Parathyroid adenoma (tissue), 2 donors: ENCODE results near the gene GIMAP4.

Experiments
- H2AFZ ChIP-seq: fragments of 300-600 bp; sonication (generic); one replicate; pipeline ENCODE4 v1.7.0; 2017; ENCODE audit warnings: antibody characterized with exemption, mild to moderate bottlenecking
- H3K27ac ChIP-seq: fragments of 300-600 bp; sonication (generic); one replicate; pipeline ENCODE4 v1.7.0; 2017
- H3K27me3 ChIP-seq: fragments of 300-600 bp; sonication (generic); one replicate; pipeline ENCODE4 v1.7.0; 2017; ENCODE audit warnings: low read length; ENCODE audit not compliant: control insufficient read depth, insufficient read depth
- H3K36me3 ChIP-seq: fragments of 300-600 bp; sonication (generic); one replicate; pipeline ENCODE4 v1.7.0; 2017; ENCODE audit warnings: low read length; ENCODE audit not compliant: control insufficient read depth, insufficient read depth
- H3K4me1 ChIP-seq: fragments of 300-600 bp; sonication (generic); one replicate; pipeline ENCODE4 v1.7.0; 2017; ENCODE audit warnings: control low read depth
- H3K4me2 ChIP-seq: fragments of 300-600 bp; sonication (generic); one replicate; pipeline ENCODE4 v1.7.0; 2017; ENCODE audit warnings: low read length
- H3K4me3 ChIP-seq: fragments of 300-600 bp; sonication (generic); one replicate; pipeline ENCODE4 v1.7.0; 2017; ENCODE audit warnings: low read depth, low read length
- H3K79me2 ChIP-seq: fragments of 300-600 bp; sonication (generic); one replicate; pipeline ENCODE4 v1.7.0; 2017; ENCODE audit warnings: control low read depth
- H3K9ac ChIP-seq: fragments of 300-600 bp; sonication (generic); one replicate; pipeline ENCODE4 v1.7.0; 2017; ENCODE audit warnings: mild to moderate bottlenecking
- H3K9me3 ChIP-seq: fragments of 300-600 bp; sonication (generic); one replicate; pipeline ENCODE4 v1.7.0; 2017; ENCODE audit warnings: low read length; ENCODE audit not compliant: control insufficient read depth
- TF ChIP-seq, protein P1 (sequence below): fragments of 300-600 bp; sonication (generic); IDR thresholded peaks from one replicate; pipeline ENCODE4 v1.7.0; 2017; ENCODE audit warnings: antibody characterized with exemption, mild to moderate bottlenecking
- donor health status: primary hyperparathyroidism.

Gene GIMAP4

DNA sequence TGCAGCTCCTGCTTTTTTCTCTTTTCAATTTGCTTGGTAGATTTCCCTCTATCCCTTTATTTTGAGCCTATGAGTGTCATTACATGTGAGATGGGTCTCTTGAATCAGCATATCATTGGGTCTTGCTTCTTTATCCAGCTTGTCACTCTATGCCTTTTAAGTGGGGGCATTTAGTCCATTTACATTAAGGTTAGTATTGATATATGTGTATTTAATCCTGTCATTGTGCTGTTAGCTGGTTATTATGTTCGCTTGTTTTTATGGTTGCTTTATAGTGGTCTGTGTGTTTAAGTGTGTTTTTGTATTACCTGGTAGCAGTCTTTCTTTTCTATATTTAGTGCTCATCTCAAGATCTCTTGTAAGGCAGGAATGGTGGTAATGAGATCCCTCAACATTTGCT is 35.5 kb upstream of the GIMAP4 start:
- H3K9ac ChIP-seq, result no peak overlapping the region
- no peak overlapping the region for H2AFZ ChIP-seq
- H3K36me3 ChIP-seq, result no peaks in the 10 kb centered on the region
- no peak overlapping the region for H3K27ac ChIP-seq
- TF ChIP-seq, protein P1, sequence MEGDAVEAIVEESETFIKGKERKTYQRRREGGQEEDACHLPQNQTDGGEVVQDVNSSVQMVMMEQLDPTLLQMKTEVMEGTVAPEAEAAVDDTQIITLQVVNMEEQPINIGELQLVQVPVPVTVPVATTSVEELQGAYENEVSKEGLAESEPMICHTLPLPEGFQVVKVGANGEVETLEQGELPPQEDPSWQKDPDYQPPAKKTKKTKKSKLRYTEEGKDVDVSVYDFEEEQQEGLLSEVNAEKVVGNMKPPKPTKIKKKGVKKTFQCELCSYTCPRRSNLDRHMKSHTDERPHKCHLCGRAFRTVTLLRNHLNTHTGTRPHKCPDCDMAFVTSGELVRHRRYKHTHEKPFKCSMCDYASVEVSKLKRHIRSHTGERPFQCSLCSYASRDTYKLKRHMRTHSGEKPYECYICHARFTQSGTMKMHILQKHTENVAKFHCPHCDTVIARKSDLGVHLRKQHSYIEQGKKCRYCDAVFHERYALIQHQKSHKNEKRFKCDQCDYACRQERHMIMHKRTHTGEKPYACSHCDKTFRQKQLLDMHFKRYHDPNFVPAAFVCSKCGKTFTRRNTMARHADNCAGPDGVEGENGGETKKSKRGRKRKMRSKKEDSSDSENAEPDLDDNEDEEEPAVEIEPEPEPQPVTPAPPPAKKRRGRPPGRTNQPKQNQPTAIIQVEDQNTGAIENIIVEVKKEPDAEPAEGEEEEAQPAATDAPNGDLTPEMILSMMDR, result no peak
- H3K27me3 ChIP-seq, result no peaks in the 10 kb centered on the region
- H3K4me1 ChIP-seq, result no peaks in the 10 kb centered on the region
- H3K79me2 ChIP-seq, result no peaks in the 10 kb centered on the region
- H3K4me2 ChIP-seq, result no peak overlapping the region
- H3K9me3 ChIP-seq, result peaks cover 2% of the 10 kb centered on the region
- H3K4me3 ChIP-seq, result no peak overlapping the region

DNA sequence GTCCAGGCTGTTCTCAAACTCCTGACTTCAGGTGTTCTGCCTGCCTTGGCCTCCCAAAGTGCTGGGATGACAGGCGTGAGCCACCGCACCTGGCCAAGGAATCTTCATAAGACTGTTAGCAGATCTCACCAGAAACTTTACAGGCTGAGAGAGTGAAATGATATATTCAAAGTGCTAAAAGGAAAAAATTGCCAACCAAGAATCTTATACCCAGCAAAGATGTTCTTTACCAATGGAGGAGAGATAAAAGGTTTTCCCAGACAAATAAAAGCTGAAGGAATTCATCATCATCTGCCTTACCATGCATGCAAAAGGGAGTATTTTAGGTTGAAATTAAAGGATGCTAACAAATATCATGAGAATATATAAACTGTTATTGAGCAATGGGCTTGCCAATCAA is 28.9 kb upstream of the GIMAP4 start:
- TF ChIP-seq, protein P1, result no peak
- H2AFZ ChIP-seq, result no peak overlapping the region
- no peak overlapping the region for H3K9ac ChIP-seq
- no peak overlapping the region for H3K4me3 ChIP-seq
- H3K27me3 ChIP-seq, result no peaks in the 10 kb centered on the region
- no peak overlapping the region for H3K27ac ChIP-seq
- no peaks in the 10 kb centered on the region for H3K79me2 ChIP-seq
- no peaks in the 10 kb centered on the region for H3K36me3 ChIP-seq
- H3K4me2 ChIP-seq, result no peak overlapping the region
- H3K4me1 ChIP-seq, result no peaks in the 10 kb centered on the region
- H3K9me3 ChIP-seq, result no peaks in the 10 kb centered on the region

DNA sequence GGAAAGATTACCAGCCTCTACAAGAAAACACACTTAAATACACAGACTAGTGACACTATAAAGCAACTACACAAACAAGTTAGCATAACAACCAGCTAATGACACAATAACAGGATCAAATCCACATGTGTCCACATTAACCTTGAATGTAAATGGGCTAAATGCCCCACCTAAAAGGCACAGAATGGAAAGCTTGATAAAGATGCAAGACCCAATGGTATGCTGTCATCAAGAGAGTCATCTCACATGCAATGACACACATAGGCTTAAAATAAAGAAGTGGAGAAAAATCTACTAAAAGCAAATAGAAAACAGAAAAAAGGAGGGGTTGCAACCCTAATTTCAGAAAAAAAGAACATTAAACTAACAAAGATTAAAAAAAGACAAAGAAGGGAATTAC is 14.0 kb upstream of the GIMAP4 start:
- H3K4me2 ChIP-seq, result no peak overlapping the region
- no peaks in the 10 kb centered on the region for H3K4me1 ChIP-seq
- no peak overlapping the region for H3K27ac ChIP-seq
- TF ChIP-seq, protein P1, result no peak
- H3K79me2 ChIP-seq, result no peaks in the 10 kb centered on the region
- no peaks in the 10 kb centered on the region for H3K9me3 ChIP-seq
- H3K4me3 ChIP-seq, result no peak overlapping the region
- H3K36me3 ChIP-seq, result no peaks in the 10 kb centered on the region
- H2AFZ ChIP-seq, result no peak overlapping the region
- no peaks in the 10 kb centered on the region for H3K27me3 ChIP-seq
- H3K9ac ChIP-seq, result no peak overlapping the region

DNA sequence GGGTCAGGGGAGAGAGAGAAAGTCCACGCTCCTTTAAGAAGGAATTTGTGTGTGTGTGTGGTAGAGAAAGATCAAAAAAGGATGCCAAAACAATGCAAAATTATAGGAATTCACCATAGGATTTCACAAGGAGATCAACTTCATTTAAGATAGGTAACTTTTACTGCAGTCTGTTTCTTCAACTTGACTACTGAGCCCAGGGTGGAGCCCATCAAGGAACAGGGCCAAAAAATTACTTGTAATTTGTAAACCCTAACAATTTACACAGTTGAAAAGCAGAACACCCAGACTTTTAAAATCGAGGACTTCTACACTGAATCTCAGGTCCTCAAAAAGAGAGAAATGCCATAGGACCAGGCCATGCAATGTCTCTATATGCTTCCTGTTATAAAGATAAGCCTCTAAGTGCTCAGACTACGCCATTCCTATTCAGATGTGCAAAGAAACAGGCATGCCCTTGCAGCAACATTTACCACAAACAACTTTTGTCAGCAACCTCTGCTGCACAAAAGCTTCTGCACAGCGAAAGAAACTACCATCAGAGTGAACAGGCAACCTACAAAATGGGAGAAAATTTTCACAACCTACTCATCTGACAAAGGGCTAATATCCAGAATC is 10.6 kb upstream of the GIMAP4 start:
- Histone ChIP-seq H3K27ac (no peak overlapping the region), H3K27me3 (no peaks in the 10 kb centered on the region), H2AFZ (no peak overlapping the region), H3K4me3 (no peak overlapping the region), H3K4me2 (no peak overlapping the region), H3K4me1 (no peaks in the 10 kb centered on the region), H3K79me2 (no peaks in the 10 kb centered on the region), H3K36me3 (no peaks in the 10 kb centered on the region), H3K9me3 (no peaks in the 10 kb centered on the region), H3K9ac (no peak overlapping the region)
- TF ChIP-seq, protein P1, result no peak

DNA sequence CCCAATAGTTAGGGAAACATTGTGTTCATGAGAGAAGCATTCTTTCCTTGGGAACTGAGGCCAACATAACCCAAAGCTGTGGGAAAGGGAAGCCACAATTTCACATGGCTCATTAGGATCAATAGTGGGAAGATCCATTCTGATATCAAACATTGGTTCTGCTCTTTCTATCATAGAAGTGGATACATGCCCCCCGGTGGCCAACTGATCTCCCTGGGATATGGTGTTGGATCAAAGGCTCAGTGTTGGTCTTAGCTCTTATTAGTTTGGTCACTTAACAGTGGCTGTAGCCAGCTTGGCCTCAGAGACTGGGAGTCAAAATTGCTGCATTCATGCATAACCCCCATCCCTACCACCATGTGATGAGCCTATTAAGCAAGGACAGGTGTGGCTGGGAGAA is 6.7 kb upstream of the GIMAP4 start:
- Histone ChIP-seq H3K9me3 (no peaks in the 10 kb centered on the region), H3K36me3 (no peaks in the 10 kb centered on the region), H3K4me2 (no peak overlapping the region), H3K4me1 (no peaks in the 10 kb centered on the region), H3K27me3 (no peaks in the 10 kb centered on the region), H3K9ac (no peak overlapping the region), H3K79me2 (no peaks in the 10 kb centered on the region), H2AFZ (no peak overlapping the region), H3K4me3 (no peak overlapping the region), H3K27ac (no peak overlapping the region)
- TF ChIP-seq, protein P1, result no peak
